GM18868 (cell line): Measurements from ENCODE around the gene CCDC117.

ENCODE experiments used
- ATAC-seq: cut with Tn5 transposase; IDR thresholded peaks from one replicate; pipeline ENCODE4 v1.9.1; 2021; ENCODE audit warnings: mild to moderate bottlenecking, moderate library complexity; ENCODE audit not compliant: unreplicated experiment

Gene CCDC117

DNA sequence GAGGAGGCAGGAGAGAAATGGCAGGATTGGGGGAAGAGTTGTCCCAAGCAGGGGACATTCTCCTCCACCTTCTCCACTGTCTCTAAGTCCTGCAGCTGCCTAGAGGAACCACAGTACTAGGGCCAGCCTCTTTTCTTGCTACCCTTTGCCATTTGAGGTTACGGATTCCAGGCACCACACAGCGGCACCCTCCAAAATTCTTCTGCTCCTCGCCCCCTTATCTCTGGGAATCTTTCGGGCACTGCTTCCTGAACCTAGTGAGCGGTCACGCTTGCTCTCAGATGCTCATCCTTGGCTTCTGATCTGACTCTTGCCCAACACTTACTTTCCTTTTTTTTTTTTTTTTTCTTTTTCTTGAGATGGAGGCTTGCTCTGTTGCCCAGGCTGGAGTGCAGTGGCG lies 54.4 kb downstream of the CCDC117 start:
- ATAC-seq, result no peak

DNA sequence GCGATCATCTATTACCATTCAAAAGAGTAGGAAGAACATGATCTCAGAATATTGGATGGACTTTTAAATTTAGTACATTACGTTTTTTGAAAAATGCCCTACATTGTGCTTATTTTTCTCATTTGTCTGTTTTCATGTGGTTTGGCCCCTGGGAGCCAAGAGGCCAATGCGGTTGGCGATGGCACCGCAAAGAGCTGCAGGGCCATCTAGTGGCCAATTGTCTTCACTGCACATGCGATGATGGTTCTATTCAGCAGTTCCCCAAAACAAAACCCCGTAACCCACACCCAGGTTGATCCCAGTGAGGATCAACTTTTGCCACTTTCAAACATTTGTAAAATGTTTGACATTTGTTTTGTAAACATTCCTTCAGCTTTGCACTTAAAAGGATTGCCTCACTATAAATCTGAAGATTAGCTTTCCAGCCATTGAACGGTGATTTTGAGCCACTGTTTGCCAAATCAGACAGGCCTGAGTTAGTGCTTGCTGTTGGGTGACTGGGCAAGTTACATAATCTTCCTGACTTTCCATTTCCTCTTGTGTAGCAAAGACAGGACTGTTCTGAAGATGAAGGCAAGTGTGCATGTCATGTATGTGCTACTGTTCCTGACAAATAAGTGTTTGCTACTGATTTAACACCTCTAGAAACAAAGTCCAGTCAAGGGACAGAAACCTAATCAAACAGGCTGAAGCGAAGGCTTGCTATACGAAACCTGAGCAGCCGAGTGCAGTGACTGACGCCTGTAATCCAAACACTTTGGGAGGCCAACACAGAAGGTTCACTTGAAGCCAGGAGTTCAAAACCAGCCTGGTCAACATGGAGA lies 57.1 kb downstream of the CCDC117 start:
- ATAC-seq, result no peak

DNA sequence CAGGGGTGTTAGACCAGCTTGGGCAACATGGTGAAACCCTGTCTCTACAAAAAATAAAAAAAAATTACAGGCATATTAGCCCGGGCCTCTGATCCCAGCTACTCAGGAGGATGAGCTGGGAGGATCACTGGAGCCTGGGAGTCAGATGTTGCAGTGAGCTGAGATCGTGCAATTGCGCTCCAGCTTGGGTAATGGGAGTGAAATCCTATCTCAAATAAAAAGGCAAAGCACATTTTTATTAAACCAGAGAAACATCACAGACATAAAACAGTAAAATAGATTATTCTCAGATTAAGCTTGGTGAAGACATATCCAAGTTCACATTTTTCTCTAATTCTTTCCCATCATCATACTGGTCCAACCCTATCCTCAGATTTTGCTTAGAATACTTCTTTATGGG lies 57.9 kb downstream of the CCDC117 start:
- no peak for ATAC-seq

DNA sequence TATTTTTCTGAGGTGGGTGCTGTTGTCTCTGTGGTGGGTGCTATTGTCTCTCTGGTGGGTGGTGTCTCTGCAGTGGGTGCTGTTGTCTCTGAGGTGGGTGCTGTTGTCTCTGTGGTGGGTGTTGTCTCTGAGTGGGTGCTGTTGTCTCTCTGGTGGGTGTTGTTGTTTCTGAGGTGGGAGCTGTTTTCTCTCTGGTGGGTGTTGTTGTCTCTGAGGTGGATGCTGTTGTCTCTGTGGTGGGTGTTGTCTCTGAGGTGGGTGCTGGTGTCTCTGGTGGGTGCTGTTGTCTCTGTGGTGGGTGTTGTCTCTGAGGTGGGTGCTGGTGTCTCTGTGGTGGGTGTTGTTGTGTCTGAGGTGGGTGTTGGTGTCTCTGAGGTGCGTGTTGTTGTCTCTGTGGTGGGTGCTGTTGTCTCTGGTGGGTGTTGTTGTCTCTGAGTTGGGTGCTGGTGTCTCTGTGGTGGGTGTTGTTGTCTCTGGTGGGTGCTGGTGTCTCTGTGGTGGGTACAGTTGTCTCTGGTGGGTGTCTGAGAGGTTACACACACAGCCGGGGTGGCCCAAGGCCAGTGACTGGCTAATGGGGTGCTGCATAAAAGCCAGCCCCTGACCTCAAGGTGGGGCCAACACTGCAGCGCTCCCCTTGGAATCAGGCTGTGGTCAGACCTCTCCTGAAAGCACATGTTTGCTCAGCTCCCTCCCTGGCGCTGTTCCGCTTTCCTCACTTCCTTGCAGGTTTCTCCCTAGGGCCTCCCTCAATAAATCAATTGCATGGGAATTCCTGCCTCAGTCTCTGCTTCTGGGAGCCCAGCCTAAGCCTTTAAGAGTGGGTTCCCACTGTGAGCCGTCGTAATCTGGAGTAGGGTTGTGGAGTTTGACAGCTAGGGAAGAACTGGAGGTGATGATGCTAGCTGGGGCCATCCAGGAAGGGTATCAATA lies 58.9 kb downstream of the CCDC117 start:
- ATAC-seq, result no peak

DNA sequence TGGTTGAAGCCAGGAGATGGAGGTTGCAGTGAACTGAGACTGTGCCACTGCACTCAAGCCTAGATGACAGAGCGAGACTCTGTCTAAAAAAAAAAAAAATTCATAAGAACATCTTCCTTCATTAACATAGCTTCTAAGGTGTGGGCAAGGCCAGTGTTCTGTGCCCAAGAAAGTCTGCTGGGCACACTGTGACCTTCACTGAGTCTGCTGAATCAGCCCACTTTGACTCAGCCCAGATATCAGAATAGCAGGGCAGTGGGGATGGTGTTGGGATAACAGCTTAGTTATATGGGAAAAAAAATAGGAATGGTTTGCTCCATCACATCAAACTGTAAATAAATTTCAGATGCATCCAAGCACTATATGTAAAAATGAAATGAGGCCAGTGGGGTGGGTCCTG lies 60.2 kb downstream of the CCDC117 start:
- no peak for ATAC-seq

DNA sequence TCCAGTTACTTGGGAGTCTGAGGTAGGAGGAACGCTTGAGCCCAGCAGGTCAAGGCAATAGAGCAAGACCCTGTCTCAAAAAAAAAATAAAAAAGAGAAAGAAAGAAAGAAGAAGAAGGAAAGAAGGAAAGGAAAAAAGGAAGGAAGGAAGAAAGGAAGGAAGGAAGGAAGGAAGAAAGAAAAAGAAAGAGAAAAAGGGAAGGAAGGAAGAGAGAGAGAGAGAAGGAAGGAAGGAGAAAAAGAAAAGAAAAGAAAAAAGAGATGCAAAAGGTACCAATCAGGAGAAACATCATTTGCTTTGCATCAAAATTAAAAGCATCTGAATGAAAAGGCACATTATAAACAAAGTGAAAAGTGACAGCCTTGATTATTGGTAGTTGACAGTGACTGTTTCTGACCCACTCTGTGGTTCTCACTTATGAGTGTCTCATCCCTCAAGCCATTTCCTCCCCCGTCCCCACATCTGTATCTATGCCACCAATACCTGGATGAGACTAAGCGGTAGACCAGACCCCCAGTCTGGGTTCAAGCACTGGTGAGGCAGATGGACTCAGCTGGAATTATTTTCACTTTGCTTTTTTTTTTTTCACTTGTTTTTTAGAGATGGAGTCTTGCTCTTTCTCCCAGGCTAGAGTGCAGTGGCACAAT lies 60.9 kb downstream of the CCDC117 start:
- ATAC-seq, result no peak

DNA sequence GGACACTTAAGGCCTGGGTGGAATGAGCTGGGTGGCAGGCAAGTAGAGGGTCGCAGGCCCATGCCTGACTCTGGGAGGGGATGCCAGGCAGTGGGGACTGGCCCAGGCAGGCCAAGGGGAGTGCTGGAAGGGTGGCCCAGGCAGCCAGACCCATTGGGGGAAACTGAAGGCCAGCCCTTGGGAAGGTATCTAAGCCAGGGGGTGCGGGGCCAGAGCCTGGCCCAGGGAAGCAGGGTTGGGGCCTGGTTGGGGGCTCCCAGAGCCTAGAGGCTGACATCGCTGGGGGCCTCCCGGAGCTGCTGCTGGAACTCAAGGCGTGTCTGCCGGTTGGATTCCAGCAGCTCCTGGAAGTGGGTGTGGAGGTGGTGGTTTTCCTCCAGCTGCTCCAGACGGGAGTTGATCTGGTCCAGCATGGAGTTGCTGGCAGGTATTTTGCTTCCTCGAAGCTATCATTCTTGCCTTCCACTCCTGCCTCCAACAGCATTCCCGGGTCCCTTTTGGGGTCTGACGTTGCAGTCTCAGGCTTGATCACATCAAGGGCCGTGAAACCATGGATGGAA lies 63.2 kb downstream of the CCDC117 start:
- no peak for ATAC-seq

DNA sequence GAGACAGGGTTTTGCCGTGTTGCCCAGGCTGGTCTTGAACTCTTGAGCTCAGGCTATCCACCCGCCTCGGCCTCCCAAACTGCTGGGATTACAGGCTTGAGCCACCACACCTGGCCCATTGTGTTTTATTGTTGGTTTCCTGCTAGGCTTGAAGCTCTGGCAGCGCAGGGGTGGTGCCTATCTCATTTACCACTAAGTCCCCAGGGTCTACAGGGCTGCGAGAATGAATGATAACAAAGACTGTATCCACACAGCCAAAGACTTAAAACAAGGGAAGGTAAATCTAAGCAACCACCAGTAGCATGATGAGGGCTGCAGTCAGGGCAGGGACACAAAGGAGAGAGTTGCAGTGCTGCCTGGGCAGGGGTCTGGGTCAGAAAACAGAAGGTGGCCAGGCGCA lies 65.1 kb downstream of the CCDC117 start:
- ATAC-seq, result no peak
